ENCODE measurements around the gene IL5. TPM values are rescaled to one million over a fixed set of nuclear protein-coding genes. Genes with fewer than 3 reads are reported as not detected.

The IL5 gene
- total and polyA plus RNA-seq, 12 donors: not detected

DNA sequence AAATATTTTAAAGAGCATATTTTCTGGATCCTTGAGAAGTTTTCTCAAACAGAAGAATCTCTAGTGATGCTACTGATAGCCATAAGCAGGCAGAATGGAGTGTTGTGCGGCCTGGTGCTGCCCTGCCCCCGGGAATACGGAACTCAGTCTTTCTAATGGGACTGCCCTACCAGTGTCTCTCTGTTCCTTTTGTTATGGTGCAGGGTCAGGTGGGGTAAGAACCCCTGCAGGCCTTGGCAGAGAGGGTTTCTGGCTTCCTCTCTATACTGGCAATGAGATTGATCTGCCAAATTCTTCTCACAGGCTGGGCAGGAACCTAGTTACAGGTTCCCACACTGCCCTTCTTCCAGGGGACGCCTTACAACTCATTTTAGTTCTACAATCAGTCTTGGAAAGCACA lies 2.6 kb downstream of the IL5 start:
- WGBS, 4 donors: 88 to 96% (median 91%) methylated on average over 4 of the region's 4 CpGs
- Histone ChIP-seq H3K36me3 (replicated peaks in 1 of 2) (no peaks in the 10 kb centered on the region), H3K4me1 (replicated peaks in 1 of 2) (no peaks in the 10 kb centered on the region), H3K27ac (no peak overlapping the region), H3K9me3 (replicated peaks in 1 of 3) (no peaks in the 10 kb centered on the region), H3K4me3 (no peak overlapping the region), H3K27me3 (no peaks in the 10 kb centered on the region)
- intact Hi-C loops (cut with DNase I): no loop called here
- TF ChIP-seq, protein P1, sequence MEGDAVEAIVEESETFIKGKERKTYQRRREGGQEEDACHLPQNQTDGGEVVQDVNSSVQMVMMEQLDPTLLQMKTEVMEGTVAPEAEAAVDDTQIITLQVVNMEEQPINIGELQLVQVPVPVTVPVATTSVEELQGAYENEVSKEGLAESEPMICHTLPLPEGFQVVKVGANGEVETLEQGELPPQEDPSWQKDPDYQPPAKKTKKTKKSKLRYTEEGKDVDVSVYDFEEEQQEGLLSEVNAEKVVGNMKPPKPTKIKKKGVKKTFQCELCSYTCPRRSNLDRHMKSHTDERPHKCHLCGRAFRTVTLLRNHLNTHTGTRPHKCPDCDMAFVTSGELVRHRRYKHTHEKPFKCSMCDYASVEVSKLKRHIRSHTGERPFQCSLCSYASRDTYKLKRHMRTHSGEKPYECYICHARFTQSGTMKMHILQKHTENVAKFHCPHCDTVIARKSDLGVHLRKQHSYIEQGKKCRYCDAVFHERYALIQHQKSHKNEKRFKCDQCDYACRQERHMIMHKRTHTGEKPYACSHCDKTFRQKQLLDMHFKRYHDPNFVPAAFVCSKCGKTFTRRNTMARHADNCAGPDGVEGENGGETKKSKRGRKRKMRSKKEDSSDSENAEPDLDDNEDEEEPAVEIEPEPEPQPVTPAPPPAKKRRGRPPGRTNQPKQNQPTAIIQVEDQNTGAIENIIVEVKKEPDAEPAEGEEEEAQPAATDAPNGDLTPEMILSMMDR (IDR thresholded peaks at IDR 0.05): no peak
- no peak for TF ChIP-seq POLR2A (IDR thresholded peaks at IDR 0.05)
- no peak for DNase-seq

DNA sequence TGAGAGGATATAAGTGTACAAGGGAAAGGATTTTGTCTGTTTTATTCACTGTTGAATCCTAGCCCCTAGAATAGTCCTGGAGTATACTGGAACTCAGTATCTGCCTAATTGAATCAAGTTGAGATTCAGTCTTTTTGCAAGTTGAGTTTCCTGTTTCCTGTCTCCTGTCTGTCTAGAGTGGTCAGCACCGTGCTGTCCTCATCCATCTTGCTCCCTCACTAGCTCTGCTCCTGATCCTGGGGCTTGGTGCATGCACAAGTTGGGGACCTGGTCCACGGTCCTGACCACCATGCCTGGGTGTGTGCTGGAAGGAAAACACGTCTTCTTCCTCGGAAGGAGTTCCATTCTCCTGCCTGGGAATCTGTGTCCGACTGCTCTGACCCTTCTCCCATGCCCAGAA lies 3.2 kb downstream of the IL5 start:
- intact Hi-C loops (cut with DNase I): no loop called here
- Histone ChIP-seq H3K4me1 (replicated peaks in 1 of 2) (no peaks in the 10 kb centered on the region), H3K4me3 (no peak overlapping the region), H3K9me3 (replicated peaks in 1 of 3) (no peaks in the 10 kb centered on the region), H3K27ac (no peak overlapping the region), H3K36me3 (replicated peaks in 1 of 2) (no peaks in the 10 kb centered on the region), H3K27me3 (no peaks in the 10 kb centered on the region)
- no peak for DNase-seq
- TF ChIP-seq, protein P1 (IDR thresholded peaks at IDR 0.05): no peak
- TF ChIP-seq POLR2A (IDR thresholded peaks at IDR 0.05): no peak
- 77 to 89% (median 85%) methylated on average over 5 of the region's 5 CpGs for WGBS, 4 donors

DNA sequence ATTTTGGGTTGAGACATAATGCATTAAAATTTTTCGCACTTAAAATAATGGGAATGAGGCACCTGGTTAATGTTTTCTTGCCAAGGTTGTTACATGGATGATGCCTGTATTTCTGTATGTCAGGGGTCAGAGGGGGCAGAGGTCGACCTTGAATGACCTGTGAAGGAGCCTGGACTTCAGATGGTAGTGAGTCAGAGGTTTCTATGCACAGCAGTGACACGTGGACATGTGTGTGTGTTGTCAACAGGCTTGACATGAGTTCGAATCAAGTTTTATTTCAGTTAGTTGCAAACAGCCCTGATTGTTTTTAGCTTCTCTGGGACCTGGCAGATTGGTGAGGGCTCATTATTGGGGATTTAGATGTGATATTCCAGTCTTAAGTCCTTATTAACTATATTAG lies 3.6 kb downstream of the IL5 start:
- WGBS, 4 donors: 58 to 76% (median 73%) methylated on average over 4 of the region's 4 CpGs
- Histone ChIP-seq H3K4me1 (replicated peaks in 1 of 2) (no peaks in the 10 kb centered on the region), H3K4me3 (no peak overlapping the region), H3K36me3 (replicated peaks in 1 of 2) (no peaks in the 10 kb centered on the region), H3K27me3 (no peaks in the 10 kb centered on the region), H3K9me3 (replicated peaks in 1 of 3) (no peaks in the 10 kb centered on the region), H3K27ac (no peak overlapping the region)
- no peak for DNase-seq
- TF ChIP-seq, protein P1 (IDR thresholded peaks at IDR 0.05): no peak
- intact Hi-C loops (cut with DNase I): no loop called here

DNA sequence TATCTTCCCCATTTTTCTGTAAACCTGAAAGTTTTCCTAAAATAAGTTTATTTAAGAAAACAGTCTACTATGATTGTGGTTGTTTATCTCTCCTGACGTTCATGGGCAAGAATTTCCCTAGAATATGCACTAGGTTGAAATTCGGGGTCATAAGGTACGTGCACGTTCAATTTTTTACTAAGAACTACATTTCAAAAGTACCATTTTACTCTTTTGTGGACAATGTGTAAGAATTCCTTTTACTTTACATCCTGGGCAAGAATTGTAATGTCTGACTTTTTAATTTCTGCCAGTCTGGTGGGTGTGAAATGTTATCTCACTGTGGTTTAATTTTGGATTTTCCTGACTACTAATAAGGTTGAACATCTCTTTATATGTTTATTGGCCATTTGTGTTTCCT lies 12.4 kb downstream of the IL5 start:
- WGBS, 4 donors: 82 to 87% (median 84%) methylated on average over 4 of the region's 4 CpGs
- Histone ChIP-seq H3K4me1 (replicated peaks in 1 of 2) (no peaks in the 10 kb centered on the region), H3K27ac (no peak overlapping the region), H3K36me3 (replicated peaks in 1 of 2) (no peaks in the 10 kb centered on the region), H3K9me3 (replicated peaks in 1 of 3) (no peaks in the 10 kb centered on the region), H3K27me3 (no peaks in the 10 kb centered on the region), H3K4me3 (no peak overlapping the region)
- no peak for TF ChIP-seq POLR2A (IDR thresholded peaks at IDR 0.05)
- TF ChIP-seq, protein P1 (IDR thresholded peaks at IDR 0.05): no peak
- DNase-seq: no peak
- intact Hi-C loops (cut with DNase I): no loop called here
